VCaP (cell line): ENCODE results near the gene MAOB.

Experiments
- H3K27ac ChIP-seq: fragments of 450-650 bp; 2 replicates; pipeline ENCODE4 v1.5.1; 2017
- TF ChIP-seq, protein P1 (sequence below): fragments of 450-650 bp; conservative IDR thresholded peaks from 2 replicates; pipeline ENCODE4 v1.5.1; 2017; ENCODE audit warnings: mild to moderate bottlenecking, moderate library complexity

MAOB gene

DNA sequence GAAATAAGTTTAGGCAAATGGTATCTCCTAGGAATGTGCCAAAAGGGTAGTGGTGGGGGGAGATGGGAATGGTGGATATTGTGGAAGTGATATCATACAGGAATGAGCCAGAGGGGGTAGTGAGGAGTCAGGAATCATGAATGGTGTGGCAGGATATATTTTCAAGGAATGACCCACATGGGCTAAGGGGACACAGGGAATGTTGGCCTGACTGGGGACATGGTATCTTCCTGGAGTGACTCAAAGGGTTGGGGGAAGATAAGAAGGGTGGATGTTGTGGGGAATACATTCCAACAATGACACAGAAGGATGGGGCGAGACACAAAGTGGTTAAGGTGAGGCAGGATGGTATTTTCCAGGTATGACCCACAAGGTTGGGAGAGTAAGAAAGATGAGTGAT is 165.6 kb downstream of the MAOB start:
- no peak overlapping the region for H3K27ac ChIP-seq
- TF ChIP-seq, protein P1, sequence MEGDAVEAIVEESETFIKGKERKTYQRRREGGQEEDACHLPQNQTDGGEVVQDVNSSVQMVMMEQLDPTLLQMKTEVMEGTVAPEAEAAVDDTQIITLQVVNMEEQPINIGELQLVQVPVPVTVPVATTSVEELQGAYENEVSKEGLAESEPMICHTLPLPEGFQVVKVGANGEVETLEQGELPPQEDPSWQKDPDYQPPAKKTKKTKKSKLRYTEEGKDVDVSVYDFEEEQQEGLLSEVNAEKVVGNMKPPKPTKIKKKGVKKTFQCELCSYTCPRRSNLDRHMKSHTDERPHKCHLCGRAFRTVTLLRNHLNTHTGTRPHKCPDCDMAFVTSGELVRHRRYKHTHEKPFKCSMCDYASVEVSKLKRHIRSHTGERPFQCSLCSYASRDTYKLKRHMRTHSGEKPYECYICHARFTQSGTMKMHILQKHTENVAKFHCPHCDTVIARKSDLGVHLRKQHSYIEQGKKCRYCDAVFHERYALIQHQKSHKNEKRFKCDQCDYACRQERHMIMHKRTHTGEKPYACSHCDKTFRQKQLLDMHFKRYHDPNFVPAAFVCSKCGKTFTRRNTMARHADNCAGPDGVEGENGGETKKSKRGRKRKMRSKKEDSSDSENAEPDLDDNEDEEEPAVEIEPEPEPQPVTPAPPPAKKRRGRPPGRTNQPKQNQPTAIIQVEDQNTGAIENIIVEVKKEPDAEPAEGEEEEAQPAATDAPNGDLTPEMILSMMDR, result no peak
